Stimulated activated CD8-positive, alpha-beta memory T cell treated with anti-CD3 and anti-CD28 coated beads, Interleukin-7, amount 100 ng/mL, for 4 hours (primary cell): ENCODE data around the gene NEK8.

Experiments
- DNase-seq, 2 donors: peaks; one replicate each; pipeline ENCODE4 v3.0.0-alpha.2; 2020; ENCODE audit warnings: low read depth in 2 of 2

NEK8 gene

DNA sequence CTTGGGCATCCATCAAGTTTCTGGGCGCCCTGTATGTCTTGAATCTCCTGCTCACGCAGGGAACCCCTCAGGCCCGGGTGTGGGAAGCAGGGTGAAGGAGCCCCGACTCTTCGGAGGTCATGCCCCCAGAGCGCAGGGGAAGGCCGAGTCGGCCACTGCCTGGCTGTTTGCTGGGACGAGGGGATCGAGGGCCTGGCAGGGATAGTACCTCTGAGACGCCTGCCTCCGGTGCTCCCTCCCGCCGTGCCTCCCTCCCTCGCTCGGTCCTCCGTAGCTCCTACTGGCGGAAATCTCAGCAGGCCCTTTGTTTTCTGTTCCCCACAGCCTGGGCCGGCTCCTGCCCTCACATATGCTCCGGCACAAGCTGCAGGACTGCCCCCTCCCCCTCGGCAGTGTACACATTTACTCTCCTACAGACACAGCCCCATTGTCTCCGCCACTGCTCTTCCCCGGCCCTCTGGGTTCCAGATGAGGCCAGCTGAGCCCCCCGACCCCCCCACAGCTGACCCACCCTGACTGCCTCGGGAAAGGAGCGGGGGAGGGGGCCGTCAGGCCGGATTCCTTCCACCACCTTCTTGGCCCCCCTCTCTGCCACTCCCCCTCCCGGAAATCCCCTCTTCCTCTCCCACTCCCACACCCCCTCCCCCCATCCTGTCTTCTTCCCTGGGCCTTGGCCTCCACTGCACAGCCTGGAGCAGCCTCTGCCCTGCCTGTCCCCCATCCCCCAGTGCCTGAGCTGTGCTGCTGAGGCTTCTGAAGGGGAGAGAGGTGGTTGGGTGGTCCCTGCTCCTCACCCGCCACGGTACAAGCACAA is 16.6 kb downstream of the NEK8 start:
- DNase-seq = no peak

DNA sequence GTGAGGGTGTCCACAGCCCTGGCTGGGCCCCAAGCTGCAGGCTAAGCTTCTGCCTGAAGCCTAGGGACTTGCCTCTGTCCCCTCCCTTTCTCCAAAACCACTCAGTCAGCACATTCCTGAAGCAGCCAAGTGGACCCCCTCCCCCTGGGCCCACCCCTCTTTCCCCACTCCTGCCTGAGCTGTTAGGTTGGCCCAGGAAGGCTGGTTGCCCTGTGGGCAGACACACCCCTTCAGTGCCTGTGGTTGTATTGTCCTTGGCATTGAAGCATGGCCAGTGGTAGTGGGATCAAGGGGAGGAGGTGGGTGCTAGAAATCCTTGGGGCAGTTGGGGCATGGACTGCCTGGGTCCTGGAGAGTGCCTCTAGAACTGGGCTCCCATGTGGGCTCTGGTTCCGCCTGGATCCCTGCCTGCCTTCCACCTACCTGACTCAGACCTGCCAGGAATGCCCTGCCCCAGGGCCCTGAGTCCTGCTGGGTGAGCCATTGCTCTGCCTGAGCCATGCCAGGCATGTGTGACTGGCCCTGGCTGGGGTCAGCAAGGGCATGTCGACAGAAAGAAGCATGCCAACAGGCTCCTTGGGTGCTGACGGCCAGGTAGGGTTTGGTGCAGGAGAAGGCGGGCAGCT is 17.3 kb downstream of the NEK8 start:
- DNase-seq = no peak

DNA sequence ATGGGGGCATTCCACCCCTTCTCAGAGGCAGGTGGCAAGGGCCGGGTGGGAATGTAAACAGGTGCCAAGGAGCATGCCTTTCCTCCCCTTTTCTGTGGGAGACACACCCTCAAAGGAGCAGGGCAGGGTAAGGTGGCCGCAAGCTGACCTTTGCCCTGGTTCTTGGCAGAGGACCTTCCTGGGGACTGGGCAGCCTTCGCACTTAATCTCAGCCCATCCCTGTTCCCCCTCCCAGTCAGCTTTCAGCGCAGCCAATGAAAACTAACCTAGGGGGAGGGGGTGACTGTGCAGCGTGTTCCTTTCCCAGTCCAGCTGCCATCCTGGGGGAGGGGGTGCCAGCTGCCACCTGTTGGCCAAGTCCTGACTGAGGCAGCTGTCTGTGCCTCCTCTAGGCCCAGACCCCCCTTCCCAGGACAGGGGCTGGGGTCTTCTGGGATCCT is 18.0 kb downstream of the NEK8 start:
- DNase-seq = no peak

DNA sequence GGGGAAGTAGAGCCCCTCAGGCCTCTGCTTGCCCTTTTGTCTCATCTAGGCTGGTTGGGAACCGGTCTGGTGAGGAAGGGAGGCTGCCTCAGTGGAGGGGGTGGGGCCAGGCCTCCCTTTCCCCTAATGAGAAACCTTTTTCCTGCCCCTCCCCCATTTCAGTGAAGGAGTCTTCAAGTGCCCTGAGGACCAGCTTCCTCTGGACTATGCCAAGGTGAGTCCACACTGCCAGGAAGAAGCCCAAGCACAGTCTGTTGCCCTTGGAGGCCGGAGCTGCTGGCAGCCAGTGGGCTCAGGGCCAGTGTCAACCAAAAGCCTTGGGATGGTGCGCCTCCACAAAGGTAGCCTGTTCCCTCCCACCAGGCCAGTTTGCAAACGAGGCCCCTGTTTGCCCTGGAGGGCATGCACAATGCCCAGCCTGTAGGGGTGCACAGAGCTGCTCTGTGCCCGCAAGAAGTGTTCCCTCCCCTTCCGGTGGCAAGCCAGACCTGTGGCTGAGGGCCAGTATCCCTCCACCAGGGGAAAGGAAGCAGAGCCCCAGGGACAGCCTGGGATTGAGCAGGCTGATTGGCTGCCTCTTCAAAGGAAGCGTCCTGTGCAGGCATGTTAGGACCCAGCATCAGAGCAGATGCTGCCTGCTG is 18.6 kb downstream of the NEK8 start:
- DNase-seq = no peak

DNA sequence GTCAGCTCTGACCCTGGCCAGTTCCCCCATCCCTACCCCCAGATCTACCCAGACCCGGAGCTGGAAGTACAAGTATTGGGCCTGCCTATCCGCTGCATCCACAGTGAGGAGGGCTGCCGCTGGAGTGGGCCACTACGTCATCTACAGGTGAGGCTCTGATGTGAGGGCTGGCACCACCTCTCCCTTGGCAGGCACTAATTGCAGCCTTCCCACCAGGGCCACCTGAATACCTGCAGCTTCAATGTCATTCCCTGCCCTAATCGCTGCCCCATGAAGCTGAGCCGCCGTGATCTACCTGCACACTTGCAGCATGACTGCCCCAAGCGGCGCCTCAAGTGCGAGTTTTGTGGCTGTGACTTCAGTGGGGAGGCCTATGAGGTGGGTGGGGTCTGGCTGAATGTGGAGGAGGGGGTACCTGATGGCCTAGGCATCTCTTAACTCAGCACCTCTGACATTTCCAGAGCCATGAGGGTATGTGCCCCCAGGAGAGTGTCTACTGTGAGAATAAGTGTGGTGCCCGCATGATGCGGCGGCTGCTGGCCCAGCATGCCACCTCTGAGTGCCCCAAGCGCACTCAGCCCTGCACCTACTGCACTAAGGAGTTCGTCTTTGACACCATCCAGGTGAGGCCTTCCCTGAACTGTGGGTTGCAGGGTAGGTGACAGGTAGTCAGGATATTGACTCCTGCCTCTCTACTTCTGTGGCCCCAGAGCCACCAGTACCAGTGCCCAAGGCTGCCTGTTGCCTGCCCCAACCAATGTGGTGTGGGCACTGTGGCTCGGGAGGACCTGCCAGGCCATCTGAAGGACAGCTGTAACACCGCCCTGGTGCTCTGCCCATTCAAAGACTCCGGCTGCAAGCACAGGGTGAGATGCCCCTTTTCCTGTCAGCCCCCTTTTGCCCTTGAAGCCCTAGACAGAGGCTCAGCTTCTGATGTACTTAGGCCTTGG is 19.5 kb downstream of the NEK8 start:
- DNase-seq = no peak

DNA sequence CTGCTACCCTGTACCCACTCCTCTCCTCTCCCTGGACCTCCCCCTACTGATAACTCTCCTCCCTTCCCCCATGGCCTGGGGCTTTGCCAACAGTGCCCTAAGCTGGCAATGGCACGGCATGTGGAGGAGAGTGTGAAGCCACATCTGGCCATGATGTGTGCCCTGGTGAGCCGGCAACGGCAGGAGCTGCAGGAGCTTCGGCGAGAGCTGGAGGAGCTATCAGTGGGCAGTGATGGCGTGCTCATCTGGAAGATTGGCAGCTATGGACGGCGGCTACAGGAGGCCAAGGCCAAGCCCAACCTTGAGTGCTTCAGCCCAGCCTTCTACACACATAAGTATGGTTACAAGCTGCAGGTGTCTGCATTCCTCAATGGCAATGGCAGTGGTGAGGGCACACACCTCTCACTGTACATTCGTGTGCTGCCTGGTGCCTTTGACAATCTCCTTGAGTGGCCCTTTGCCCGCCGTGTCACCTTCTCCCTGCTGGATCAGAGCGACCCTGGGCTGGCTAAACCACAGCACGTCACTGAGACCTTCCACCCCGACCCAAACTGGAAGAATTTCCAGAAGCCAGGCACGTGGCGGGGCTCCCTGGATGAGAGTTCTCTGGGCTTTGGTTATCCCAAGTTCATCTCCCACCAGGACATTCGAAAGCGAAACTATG is 20.4 kb downstream of the NEK8 start:
- no peak for DNase-seq

DNA sequence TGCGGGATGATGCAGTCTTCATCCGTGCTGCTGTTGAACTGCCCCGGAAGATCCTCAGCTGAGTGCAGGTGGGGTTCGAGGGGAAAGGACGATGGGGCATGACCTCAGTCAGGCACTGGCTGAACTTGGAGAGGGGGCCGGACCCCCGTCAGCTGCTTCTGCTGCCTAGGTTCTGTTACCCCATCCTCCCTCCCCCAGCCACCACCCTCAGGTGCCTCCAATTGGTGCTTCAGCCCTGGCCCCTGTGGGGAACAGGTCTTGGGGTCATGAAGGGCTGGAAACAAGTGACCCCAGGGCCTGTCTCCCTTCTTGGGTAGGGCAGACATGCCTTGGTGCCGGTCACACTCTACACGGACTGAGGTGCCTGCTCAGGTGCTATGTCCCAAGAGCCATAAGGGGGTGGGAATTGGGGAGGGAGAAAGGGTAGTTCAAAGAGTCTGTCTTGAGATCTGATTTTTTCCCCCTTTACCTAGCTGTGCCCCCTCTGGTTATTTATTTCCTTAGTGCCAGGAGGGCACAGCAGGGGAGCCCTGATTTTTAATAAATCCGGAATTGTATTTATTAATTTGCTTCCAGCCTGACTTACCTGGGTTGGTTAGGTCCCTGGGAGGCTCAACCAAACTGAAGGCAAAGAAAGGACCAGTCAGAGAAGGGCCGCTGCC is 21.1 kb downstream of the NEK8 start:
- DNase-seq = no peak

DNA sequence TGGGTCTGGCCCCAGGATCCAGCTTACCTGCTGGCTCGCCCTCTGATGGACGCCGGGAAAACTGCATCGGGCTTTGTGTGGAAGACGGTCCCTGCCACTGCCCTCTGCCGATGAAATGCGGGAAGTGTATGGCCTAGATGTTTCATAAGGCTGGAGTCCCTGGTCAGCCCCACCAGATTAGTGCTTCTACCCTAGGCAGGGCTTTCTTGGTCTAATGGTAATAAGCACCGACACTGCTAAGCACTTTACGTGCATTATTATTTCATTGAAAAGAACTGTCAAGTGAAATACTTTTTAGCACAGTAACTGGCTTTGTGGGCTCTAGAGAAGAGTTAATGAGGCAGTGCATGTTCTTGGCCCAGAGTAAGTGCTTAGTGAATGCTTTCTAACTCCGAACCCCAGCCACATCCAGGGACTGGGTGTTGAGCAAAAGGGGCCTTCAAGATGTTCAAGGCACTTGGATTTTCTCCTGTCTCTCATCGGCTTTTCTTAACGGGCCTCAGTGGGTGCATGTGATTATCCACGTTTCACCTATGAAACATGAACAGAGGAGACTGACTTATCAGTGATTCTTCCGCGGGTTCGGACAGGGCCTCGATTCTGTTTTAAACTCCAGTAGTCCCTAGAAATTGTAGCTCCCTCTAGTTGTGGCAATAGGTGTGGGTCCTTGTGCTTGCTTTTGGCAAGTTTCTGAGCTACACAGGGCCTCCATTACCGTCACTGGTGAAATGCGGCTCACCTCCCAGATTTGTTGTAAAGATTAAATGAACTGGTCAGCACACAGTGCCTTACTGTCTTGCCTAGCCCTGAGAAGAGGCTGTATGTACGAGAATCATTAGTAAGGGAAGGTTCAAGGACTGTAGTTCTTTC is 21.8 kb downstream of the NEK8 start:
- peak; percentile 76 to 80 for DNase-seq

DNA sequence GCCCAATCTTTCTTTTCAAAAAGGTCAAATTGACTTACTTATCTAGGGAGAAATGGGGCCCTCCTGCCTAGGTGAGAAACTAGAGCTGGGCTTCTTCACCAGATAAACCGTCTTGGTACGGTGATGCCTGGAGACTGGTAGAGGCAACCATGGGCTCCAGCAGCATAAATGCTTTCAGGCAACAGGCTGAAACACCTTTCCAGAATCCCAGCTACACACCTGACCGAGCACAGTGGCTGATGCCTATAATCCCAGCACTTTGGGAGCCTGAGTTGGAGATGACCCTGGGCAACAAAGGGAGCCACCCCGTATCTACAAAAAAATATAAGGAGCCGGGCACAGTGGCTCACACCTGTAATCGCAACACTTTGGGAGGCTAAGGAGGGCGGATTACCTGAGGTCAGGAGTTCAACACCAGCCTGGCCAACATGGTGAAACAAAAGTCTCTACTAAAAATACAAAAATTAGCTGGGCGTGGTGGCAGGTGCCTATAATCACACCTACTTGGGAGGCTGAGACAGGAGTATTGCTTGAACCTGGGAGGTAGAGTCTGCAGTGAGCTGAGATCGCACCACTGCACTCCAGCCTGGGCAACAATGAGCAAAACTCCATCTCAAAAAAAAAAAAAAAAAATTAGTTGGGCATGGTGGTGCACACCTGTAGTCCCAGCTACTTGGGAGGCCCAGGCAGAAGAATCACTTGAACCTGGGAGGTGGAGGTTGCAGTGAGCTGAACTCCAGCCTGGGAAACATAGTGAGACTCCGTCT is 23.2 kb downstream of the NEK8 start:
- DNase-seq = no peak

DNA sequence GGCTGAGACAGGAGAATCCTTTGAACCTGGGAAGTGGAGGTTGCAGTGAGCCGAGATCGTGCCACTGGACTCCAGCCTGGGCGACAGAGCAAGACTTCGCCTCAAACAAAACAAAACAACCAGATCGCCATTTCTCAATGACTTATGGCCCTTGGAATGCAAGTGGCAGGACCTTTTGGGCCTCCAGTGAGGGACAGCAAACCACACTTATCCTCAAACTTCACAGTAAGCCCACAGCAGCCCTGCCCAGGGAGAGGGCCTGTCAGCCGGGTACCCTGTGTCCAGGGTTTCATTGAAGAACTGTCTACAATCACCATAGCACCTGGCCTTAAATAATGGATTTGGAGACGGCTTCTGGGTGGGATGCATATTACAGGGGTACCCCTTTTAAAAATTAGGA is 26.9 kb downstream of the NEK8 start:
- DNase-seq = no peak

DNA sequence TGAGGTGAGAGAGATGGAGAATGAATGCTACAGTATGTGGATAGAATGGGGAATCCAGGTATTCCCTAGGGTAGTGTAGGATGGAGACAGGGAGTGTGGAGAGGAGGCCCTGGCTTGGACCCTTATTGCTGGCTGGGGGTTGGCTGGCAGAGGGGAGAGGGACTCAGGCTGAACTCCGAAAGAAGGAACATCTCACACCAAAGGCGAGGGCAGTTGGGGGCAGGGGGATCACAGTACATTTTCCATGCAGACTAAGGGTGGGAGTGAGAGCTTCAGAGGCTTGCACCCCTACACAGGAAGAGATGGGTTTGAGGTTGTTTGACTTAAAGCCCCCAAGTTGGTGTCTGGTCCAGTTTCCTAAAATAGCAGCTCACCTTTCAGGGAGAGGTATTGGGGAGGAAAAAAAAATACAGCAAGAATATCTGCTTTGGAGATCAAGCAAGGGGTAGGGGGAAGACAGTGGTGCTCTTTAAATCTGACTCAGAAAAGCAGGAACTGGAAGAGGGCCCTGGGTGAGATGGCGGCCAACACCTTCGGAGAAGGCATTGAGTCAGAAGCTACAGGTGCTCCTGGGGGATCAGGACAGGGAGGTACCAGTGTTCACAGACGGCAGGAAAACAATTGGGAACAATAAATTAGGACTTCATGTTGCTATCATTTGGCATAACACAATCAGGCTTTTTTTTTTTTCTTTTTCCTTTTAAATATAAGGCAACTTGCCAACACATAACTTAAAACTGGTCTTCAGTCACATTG is 27.6 kb downstream of the NEK8 start:
- no peak for DNase-seq

DNA sequence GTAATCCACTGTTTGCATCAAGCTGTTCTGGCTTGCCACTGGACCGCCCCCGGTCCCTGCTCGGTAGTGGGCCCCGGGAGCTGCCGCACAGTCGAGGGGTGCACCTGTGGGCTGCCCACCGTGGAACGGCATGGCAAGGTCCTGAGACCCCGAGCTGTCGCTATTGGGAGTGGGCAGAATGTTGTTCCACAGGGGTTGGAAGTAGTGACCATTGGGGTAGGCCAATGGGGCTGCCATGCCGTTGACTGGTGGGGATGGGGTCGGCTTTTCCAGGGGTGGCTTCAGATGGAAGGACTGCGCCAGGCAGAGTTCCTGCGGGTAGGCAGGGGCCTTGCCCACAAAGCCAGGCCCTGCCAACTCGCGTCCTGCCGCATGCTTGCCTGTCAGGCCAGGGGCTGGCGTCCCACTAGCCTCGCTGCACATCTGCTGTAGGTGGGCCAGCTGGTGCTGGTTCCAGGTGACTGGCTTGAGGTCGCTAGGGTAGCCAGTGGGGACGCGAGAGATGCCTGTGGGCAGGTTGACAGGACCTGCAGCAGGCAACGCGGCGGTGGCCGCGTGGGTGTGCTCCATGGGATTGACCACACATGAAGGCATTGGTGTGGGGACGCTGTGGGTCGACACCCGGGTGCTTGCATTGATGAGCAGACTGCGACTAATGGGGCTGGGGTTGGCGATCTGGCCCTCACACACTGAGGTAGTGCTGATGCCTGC is 30.0 kb downstream of the NEK8 start:
- no peak for DNase-seq

DNA sequence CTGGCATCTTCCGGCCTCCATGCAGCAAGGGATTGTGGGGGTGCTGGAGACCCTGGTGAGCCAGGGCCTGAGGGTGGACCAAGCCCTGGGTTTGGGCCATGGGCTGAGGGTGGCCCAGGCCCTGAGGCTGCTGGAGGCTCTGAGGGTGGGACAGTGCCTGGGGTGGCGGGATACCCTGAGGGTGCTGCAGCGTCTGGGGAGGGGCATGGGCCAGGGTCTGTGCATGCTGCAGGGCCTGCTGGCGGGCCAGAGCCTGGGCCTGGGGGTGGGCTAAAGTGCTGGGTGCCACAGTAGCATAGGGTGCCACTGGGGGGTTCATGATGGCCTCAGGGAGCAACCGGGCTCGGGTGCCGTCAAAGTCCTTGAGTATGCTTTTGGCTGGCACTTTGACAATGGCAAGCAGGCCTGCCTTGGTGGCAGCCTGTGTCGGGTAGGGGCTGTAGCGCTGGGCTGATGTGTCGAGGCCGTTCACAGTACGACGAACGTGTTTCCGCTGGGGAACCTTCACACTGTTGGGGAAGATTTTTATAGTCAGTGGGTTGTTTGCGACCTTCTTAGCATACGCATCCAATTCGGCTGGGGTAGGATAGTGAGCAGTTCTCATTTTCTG is 30.8 kb downstream of the NEK8 start:
- no peak for DNase-seq

DNA sequence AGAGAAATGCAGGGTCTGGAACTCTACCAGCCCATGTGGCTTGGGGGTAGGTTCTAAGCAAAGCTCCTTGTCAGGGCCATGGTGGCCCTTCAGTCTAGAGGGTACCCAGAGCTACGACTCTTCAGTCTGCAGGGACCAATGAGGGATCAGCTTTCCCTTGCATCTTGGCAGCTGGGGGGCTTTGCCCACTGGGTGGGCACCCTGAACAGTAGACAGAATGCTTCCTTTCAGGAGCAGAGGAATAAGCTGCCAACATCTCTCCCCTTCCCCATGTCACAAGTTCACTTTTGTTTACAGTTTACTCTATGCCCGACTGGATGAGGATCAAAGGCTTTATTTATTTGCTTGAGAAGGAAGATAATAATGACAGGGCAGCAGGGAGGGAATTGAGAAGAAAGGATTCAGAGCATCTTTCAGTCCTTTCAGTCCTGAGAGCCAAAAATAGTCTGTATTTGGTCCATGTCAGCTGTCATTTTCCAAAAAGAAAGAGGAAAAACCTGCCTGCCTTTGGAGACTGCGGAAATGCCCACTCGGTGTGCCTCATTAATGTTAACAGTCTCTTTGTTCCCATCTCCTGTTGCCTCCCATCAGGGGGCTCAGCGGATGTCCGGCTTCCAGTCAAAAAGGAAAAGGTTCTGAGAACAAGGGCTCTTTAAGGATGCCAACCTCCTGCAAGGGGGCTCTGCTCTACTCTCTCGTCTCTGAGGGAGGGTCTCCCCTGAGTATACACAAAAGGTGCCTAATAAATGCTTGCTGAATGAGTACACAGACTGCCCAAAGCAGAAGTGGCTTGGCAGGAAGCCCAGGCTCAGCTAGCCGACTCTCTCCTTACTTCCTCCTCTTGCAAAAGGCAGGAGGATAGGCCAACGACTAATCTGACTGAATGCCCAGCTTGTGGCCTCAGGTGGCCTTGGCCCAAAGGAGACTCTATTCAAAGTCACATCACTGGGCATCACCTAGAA is 32.3 kb downstream of the NEK8 start:
- DNase-seq = no peak

DNA sequence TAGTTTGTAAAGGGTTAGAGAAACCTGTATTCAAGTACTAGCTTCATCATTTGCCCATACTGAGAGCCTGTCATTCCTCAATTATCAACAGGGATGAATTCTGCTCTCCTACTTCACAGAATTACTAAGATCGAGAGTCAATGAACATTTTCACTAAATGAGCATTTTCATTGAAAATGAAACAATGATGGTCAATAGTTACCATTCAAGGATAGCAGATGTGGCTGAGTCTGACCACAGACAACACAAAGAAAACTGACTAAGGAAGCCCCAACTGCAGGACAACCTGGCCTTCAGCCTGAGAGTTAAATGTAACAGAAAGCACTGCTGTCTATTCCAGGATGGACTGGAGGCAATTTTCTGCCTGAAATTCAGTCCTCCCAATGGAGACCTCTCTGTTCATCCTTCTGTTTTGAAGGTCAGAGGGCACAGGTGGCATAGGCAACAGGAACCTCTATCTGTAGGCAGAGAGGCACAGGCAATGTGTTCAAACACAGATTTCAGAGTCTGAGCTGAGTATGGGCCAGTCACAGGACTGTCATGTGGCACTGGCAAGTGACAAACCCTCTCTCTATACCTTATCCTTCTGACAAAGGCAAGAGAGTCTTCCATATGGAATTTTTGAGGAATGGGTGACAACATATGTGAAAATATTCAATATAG is 34.7 kb downstream of the NEK8 start:
- no peak for DNase-seq
